Loucy (cell line): ENCODE results near the gene SLC26A8.

ENCODE experiments used
- H2AFZ ChIP-seq: fragments of 200-600 bp; sonication (generic); 2 replicates; pipeline ENCODE4 v1.6.0; 2016; ENCODE audit warnings: antibody characterized with exemption, mild to moderate bottlenecking, low read length, moderate library complexity
- H3F3A ChIP-seq: fragments of 200-600 bp; 2 replicates; pipeline ENCODE4 v1.6.0; 2016; ENCODE audit warnings: antibody characterized with exemption, low read depth, mild to moderate bottlenecking
- H3K27me3 ChIP-seq: fragments of 200-600 bp; sonication (generic); 2 replicates; pipeline ENCODE4 v1.6.1; 2014; ENCODE audit warnings: low read length, mild to moderate bottlenecking; ENCODE audit not compliant: insufficient read depth, poor library complexity, severe bottlenecking
- H3K36me3 ChIP-seq: fragments of 200-600 bp; sonication (generic); 2 replicates; pipeline ENCODE4 v1.6.1; 2016; ENCODE audit warnings: low read length; ENCODE audit not compliant: insufficient read depth
- H3K4me1 ChIP-seq: fragments of 200-600 bp; sonication (generic); 2 replicates; pipeline ENCODE4 v1.5.1; 2014; ENCODE audit warnings: low read length, mild to moderate bottlenecking; ENCODE audit not compliant: insufficient read depth, poor library complexity, severe bottlenecking
- H3K4me2 ChIP-seq: fragments of 200-600 bp; sonication (generic); 2 replicates; pipeline ENCODE4 v1.6.0; 2014; ENCODE audit warnings: antibody characterized with exemption, low read length, low read depth, mild to moderate bottlenecking; ENCODE audit not compliant: poor library complexity, severe bottlenecking
- H3K4me3 ChIP-seq: fragments of 200-600 bp; sonication (generic); 2 replicates; pipeline ENCODE4 v1.5.1; 2014; ENCODE audit warnings: low read length, mild to moderate bottlenecking, mixed read lengths; ENCODE audit not compliant: poor library complexity, severe bottlenecking
- H3K79me2 ChIP-seq: fragments of 200-600 bp; sonication (generic); 2 replicates; pipeline ENCODE4 v1.6.1; 2014; ENCODE audit warnings: low read length; ENCODE audit not compliant: insufficient read depth
- H3K9ac ChIP-seq: fragments of 200-600 bp; sonication (generic); 2 replicates; pipeline ENCODE4 v1.6.0; 2014; ENCODE audit warnings: mild to moderate bottlenecking, low read depth, low read length, moderate library complexity; ENCODE audit not compliant: poor library complexity, severe bottlenecking
- H3K9me2 ChIP-seq: fragments of 200-600 bp; sonication (generic); replicated peaks from 2 replicates; pipeline ENCODE4 v1.6.1; 2016; ENCODE audit warnings: low read depth, low read length, mixed read lengths
- H3K9me3 ChIP-seq: fragments of 200-600 bp; sonication (generic); 2 replicates; pipeline ENCODE4 v1.6.1; 2014; ENCODE audit warnings: mild to moderate bottlenecking, antibody characterized with exemption, low read length, low read depth; ENCODE audit not compliant: insufficient read depth
- H4K20me1 ChIP-seq: fragments of 200-600 bp; sonication (generic); 2 replicates; pipeline ENCODE4 v1.6.0; 2014; ENCODE audit warnings: antibody characterized with exemption, low read length, mild to moderate bottlenecking; ENCODE audit not compliant: insufficient read depth, poor library complexity, severe bottlenecking
- CTCF ChIP-seq: fragments of 200-600 bp; sonication (generic); conservative IDR thresholded peaks from 2 replicates; pipeline ENCODE4 v1.5.1; 2014; ENCODE audit warnings: mild to moderate bottlenecking, antibody characterized with exemption, low read length
- EZH2phosphoT487 ChIP-seq: fragments of 200-600 bp; IDR thresholded peaks from 2 replicates; pipeline ENCODE4 v1.6.1; 2018; ENCODE audit warnings: antibody characterized with exemption, mild to moderate bottlenecking, moderate library complexity, borderline replicate concordance

The SLC26A8 gene

GRCh38 chr6:36028877-36029324, 4.5 kb upstream of the SLC26A8 start:
- H3K4me2 ChIP-seq: peak overlapping the region; percentile 85
- peak overlapping the region; percentile 100 for H3K9ac ChIP-seq
- peaks cover 10% of the 10 kb centered on the region for H3F3A ChIP-seq
- H3K36me3 ChIP-seq: no peaks in the 10 kb centered on the region
- H4K20me1 ChIP-seq: peaks cover 59% of the 10 kb centered on the region
- no peaks in the 10 kb centered on the region for H3K9me2 ChIP-seq
- H2AFZ ChIP-seq: no peak overlapping the region
- TF ChIP-seq EZH2phosphoT487: no peak
- no peak for TF ChIP-seq CTCF
- peaks cover 9% of the 10 kb centered on the region for H3K27me3 ChIP-seq
- H3K4me1 ChIP-seq: peaks cover 25% of the 10 kb centered on the region
- no peaks in the 10 kb centered on the region for H3K9me3 ChIP-seq
- peaks cover 64% of the 10 kb centered on the region for H3K79me2 ChIP-seq
- peak overlapping the region; percentile 85 for H3K4me3 ChIP-seq

- peaks cover 20% of the 10 kb centered on the region for H3K4me1 ChIP-seq
- no peaks in the 10 kb centered on the region for H3K9me2 ChIP-seq
- H3K36me3 ChIP-seq: no peaks in the 10 kb centered on the region
- peaks cover 57% of the 10 kb centered on the region for H3K79me2 ChIP-seq
- H3F3A ChIP-seq: peaks cover 10% of the 10 kb centered on the region
- TF ChIP-seq EZH2phosphoT487: no peak
- no peak for TF ChIP-seq CTCF
- H4K20me1 ChIP-seq: peaks cover 53% of the 10 kb centered on the region
- no peak overlapping the region for H2AFZ ChIP-seq
- H3K27me3 ChIP-seq: peaks cover 9% of the 10 kb centered on the region
- peak overlapping the region; percentile 100 for H3K9ac ChIP-seq
- H3K4me2 ChIP-seq: peak overlapping the region; percentile 85
- no peaks in the 10 kb centered on the region for H3K9me3 ChIP-seq
- peak overlapping the region; percentile 85 for H3K4me3 ChIP-seq
Observed at GRCh38 chr6:36028088-36028876, 3.8 kb upstream of the SLC26A8 start.

DNA sequence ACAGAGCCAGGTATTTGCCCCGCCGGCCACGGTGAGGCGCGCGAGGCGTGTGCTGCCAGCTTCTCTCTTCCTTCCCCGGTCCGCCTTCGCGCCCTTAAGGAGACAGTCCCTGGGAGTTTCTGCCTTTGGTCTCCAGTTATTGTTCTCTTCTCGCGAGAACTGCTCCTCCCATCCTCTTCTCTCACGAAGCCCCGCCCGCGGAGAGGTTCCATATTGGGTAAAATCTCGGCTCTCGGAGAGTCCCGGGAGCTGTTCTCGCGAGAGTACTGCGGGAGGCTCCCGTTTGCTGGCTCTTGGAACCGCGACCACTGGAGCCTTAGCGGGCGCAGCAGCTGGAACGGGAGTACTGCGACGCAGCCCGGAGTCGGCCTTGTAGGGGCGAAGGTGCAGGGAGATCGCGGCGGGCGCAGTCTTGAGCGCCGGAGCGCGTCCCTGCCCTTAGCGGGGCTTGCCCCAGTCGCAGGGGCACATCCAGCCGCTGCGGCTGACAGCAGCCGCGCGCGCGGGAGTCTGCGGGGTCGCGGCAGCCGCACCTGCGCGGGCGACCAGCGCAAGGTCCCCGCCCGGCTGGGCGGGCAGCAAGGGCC, 3.2 kb upstream of the SLC26A8 start, which contains the start of gene MAPK14:
Gene MAPK14, plus strand, starts transcription at position 308 of the 587 bp plus-strand sequence. CDS start 350 bp downstream, outside the sequence.
- Histone ChIP-seq H3K79me2 (peaks cover 50% of the 10 kb centered on the region), H3K4me3 (peak within 1 kb of the TSS; percentile 85)

More for the DNA sequence above, 3.2 kb upstream of the SLC26A8 start, which contains the start of gene MAPK14:
- Histone ChIP-seq H3F3A (peaks cover 10% of the 10 kb centered on the region), H2AFZ (no peak within 1 kb of the TSS), H3K9ac (peak within 1 kb of the TSS; percentile 100), H3K4me2 (peak within 1 kb of the TSS; percentile 85), H3K27me3 (peaks cover 9% of the 10 kb centered on the region), H3K9me3 (no peaks in the 10 kb centered on the region), H3K4me1 (peaks cover 13% of the 10 kb centered on the region), H3K36me3 (no peaks in the 10 kb centered on the region), H4K20me1 (peaks cover 46% of the 10 kb centered on the region), H3K9me2 (no peaks in the 10 kb centered on the region)
- peak; percentile 80 for TF ChIP-seq CTCF
- TF ChIP-seq EZH2phosphoT487: no peak
